ENCODE results near the gene QARS1. TPM values are rescaled to one million over a fixed set of nuclear protein-coding genes. Genes with fewer than 3 reads are reported as not detected.

The QARS1 gene
- total RNA-seq, 2 experiments from 2014 or later = 310 to 355 TPM

DNA sequence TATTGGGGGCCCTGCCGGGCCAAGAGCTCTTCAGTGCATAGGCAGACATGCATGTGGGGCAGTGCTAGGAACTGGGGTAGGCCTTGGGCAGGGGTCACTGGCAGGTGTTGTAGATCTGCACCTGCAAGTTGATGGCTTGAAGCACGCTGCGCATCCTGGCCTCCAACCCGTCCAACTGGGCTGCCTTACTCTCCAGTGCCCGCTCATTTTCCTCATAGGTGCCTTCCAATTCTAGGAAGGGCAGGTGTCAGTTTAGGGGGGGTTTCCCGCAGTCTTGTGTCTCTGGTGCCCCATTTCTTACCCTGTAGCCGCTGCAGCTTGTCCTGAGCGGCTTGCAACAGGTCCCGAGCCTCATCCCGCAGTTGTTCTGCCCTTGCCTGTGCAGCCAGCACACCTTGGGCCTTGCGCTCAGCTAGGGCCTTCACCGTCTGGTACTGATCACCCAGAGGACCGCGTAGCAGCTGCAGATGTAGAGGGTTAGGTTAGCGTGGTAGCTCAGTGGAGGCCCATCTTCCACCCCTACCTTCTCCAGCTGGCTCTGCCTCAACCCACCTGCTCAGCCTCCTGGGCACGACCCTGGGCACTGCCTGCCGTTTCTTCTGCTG lies 16.7 kb upstream of the QARS1 start:
- no peaks in the 10 kb centered on the region for H3K9me2 ChIP-seq (ENCODE audit: insufficient read depth, low read length)
- H2AFZ ChIP-seq (ENCODE audit: low read length) = peak overlapping the region; percentile 70
- H3K9me3 ChIP-seq (ENCODE audit: low read length) = no peaks in the 10 kb centered on the region
- peak overlapping the region; percentile 83 for H3K27ac ChIP-seq (ENCODE audit: low read depth, low read length, poor library complexity, severe bottlenecking)
- no peaks in the 10 kb centered on the region for H4K20me1 ChIP-seq (ENCODE audit: insufficient read depth, low read length)
- peak; percentile 11 for DNase-seq (ENCODE audit: low spot score)
- H3K79me2 ChIP-seq (ENCODE audit: insufficient read depth, low read depth, low read length) = peaks cover 18% of the 10 kb centered on the region
- H3K4me2 ChIP-seq (ENCODE audit: low read length) = peak overlapping the region; percentile 95
- BruUV-seq (replicated peaks) = no TSS peak
- TF ChIP-seq, protein P1, sequence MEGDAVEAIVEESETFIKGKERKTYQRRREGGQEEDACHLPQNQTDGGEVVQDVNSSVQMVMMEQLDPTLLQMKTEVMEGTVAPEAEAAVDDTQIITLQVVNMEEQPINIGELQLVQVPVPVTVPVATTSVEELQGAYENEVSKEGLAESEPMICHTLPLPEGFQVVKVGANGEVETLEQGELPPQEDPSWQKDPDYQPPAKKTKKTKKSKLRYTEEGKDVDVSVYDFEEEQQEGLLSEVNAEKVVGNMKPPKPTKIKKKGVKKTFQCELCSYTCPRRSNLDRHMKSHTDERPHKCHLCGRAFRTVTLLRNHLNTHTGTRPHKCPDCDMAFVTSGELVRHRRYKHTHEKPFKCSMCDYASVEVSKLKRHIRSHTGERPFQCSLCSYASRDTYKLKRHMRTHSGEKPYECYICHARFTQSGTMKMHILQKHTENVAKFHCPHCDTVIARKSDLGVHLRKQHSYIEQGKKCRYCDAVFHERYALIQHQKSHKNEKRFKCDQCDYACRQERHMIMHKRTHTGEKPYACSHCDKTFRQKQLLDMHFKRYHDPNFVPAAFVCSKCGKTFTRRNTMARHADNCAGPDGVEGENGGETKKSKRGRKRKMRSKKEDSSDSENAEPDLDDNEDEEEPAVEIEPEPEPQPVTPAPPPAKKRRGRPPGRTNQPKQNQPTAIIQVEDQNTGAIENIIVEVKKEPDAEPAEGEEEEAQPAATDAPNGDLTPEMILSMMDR (conservative IDR thresholded peaks at IDR 0.05; ENCODE audit: low read length) = no peak
- no peak for TF ChIP-seq EZH2phosphoT487 (IDR thresholded peaks at IDR 0.05; ENCODE audit: borderline replicate concordance, low read depth, low read length)
- intact Hi-C loops (cut with micrococcal nuclease; ENCODE audit: unreplicated experiment) = no loop called here
- ChIA-PET CTCF (ENCODE audit: unreplicated experiment) (interaction anchor here (0.6 to 0.8 kb wide), 2 partner anchors 21 to 102 kb away, joined by 3 to 4 read pairs; no protein-coding TSS in a partner anchor), POLR2A (interaction anchor here (0.6 to 1.6 kb wide), 11 partner anchors 10 to 133 kb away, joined by 3 to 8 read pairs (median 3); partner anchors contain the start of genes QARS1 and QRICH1)
- H3K36me3 ChIP-seq (ENCODE audit: insufficient read depth, low read length) = peaks cover 28% of the 10 kb centered on the region
- H3K4me1 ChIP-seq (ENCODE audit: insufficient read depth, low read length, poor library complexity, severe bottlenecking) = peaks cover 22% of the 10 kb centered on the region
- H3K4me3 ChIP-seq (ENCODE audit: low read depth, low read length, poor library complexity, severe bottlenecking) = peak overlapping the region; percentile 97

DNA sequence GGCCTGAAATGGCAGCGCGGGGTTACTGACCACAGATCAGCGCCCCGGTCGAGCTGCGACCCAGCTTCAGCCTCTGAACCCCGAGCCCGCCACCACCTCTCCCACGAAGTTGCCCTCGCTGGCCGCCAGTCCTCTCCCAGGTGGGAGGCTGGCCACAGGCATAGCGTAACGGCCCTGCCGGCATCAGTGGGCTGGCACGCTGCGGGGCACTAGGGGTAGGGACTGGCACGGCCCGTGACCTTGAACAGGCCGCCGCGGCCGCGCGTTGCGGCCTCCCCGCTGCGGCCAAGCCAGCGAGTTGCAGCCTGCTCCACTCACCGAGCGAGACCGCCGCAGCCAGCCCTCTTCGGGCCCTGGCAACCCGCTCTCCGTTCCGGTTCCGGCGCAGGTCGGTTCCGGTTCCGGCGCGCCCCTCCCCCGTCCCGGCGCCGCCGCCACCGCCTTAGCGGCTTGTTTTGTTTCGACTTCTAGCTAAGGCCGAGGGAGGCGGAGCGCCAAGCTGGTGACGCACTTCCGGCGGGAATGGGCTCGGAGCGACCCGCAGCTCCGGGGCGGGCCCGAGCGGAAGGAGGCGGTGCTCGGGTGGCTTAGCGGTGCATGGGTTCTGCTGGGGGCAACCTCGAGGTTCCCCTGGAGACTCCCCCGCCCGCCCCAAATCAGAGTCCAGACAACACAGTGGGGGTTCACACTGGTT lies 16.0 kb upstream of the QARS1 start, which contains the start of gene USP19:
USP19 (minus strand) TSS at position 386 of the 694 bp plus-strand sequence. CDS start 1,678 bp downstream, outside the sequence.
- BruUV-seq (replicated peaks) = no TSS peak
- TF ChIP-seq EZH2phosphoT487 (IDR thresholded peaks at IDR 0.05; ENCODE audit: borderline replicate concordance, low read depth, low read length) = no peak
- TF ChIP-seq, protein P1 (conservative IDR thresholded peaks at IDR 0.05; ENCODE audit: low read length) = 0 out of 2 replicates have a peak, but pooled peaks have one; percentile 8
- Histone ChIP-seq H2AFZ (ENCODE audit: low read length) (peak within 1 kb of the TSS; percentile 70), H3K4me2 (ENCODE audit: low read length) (peak within 1 kb of the TSS; percentile 95), H3K79me2 (ENCODE audit: insufficient read depth, low read depth, low read length) (peaks cover 18% of the 10 kb centered on the region), H3K4me3 (ENCODE audit: low read depth, low read length, poor library complexity, severe bottlenecking) (peak within 1 kb of the TSS; percentile 97), H3K9me2 (ENCODE audit: insufficient read depth, low read length) (no peaks in the 10 kb centered on the region), H3K9me3 (ENCODE audit: low read length) (no peaks in the 10 kb centered on the region), H3K27ac (ENCODE audit: low read depth, low read length, poor library complexity, severe bottlenecking) (peak within 1 kb of the TSS; percentile 83), H4K20me1 (ENCODE audit: insufficient read depth, low read length) (no peaks in the 10 kb centered on the region), H3K4me1 (ENCODE audit: insufficient read depth, low read length, poor library complexity, severe bottlenecking) (peaks cover 22% of the 10 kb centered on the region), H3K36me3 (ENCODE audit: insufficient read depth, low read length) (peaks cover 35% of the 10 kb centered on the region)
- DNase-seq (ENCODE audit: low spot score) = peak; percentile 95
- POLR2A ChIA-PET = interaction anchor here (0.6 to 1.6 kb wide), 12 partner anchors 10 to 133 kb away, joined by 3 to 8 read pairs (median 3); partner anchors contain the start of genes QARS1 and QRICH1
- intact Hi-C loops (cut with micrococcal nuclease; ENCODE audit: unreplicated experiment) = no loop called here
- CTCF ChIA-PET (ENCODE audit: unreplicated experiment) = interaction anchor here (0.6 to 0.8 kb wide), 2 partner anchors 20 to 101 kb away, joined by 3 to 4 read pairs; no protein-coding TSS in a partner anchor

Data from OCI-LY7 (cell line).